CD8-positive, alpha-beta memory T cell (primary cell): ENCODE measurements around the gene MED13L. TPM values are rescaled to one million over a fixed set of nuclear protein-coding genes. Genes with fewer than 3 reads are reported as not detected.

Source experiments
- CTCF ChIA-PET: fragments of 350-600 bp; sonication (Branson Sonifier 250); formaldehyde crosslinking; loops from one replicate; lab custom pipeline; 2021; ENCODE audit warnings: antibody characterized with exemption; lab: Charles Lee
- POLR2A ChIA-PET: fragments of 350-600 bp; sonication (Branson Sonifier 250); formaldehyde crosslinking; loops from one replicate; lab custom pipeline; 2021; ENCODE audit warnings: antibody characterized with exemption; lab: Charles Lee
- DNase-seq, 5 donors: peaks; one replicate each; pipeline versions ENCODE4 v3.0.0 to v3.0.0-alpha.2; 2020 to 2022; ENCODE audit warnings: mixed read lengths in 1 of 5
- H3K27ac ChIP-seq: one replicate; pipeline ENCODE4 v1.7.0; 2013; ENCODE audit warnings: low read depth, mild to moderate bottlenecking, low read length, moderate library complexity
- H3K27me3 ChIP-seq: 2 replicates; pipeline ENCODE4 v1.7.0; 2013; ENCODE audit warnings: low read length, mild to moderate bottlenecking; ENCODE audit not compliant: insufficient read depth, poor library complexity, severe bottlenecking
- H3K36me3 ChIP-seq: 2 replicates; pipeline ENCODE4 v1.7.0; 2013; ENCODE audit warnings: mild to moderate bottlenecking, low read length, moderate library complexity; ENCODE audit not compliant: insufficient read depth
- H3K4me1 ChIP-seq: 2 replicates; pipeline ENCODE4 v1.7.0; 2013; ENCODE audit warnings: mild to moderate bottlenecking, low read length, moderate library complexity; ENCODE audit not compliant: insufficient read depth
- H3K4me3 ChIP-seq: 2 replicates; pipeline ENCODE4 v1.7.0; 2013; ENCODE audit warnings: mild to moderate bottlenecking, low read length
- H3K9me3 ChIP-seq: 2 replicates; pipeline ENCODE4 v1.7.0; 2013; ENCODE audit warnings: mild to moderate bottlenecking, low read length
- H3K27ac Mint-ChIP-seq, 8 donors: one replicate each; pipeline ENCODE4 v1.8.0; 2020 to 2021; ENCODE audit warnings: mixed read lengths in 8 of 8, mild to moderate bottlenecking in 6 of 8, inconsistent platforms in 3 of 8, moderate library complexity in 3 of 8
- H3K27me3 Mint-ChIP-seq, 2 donors: one replicate each; pipeline ENCODE4 v1.8.0; 2020 to 2021; ENCODE audit warnings: mixed read lengths in 2 of 2, mild to moderate bottlenecking in 1 of 2, moderate library complexity in 1 of 2
- H3K36me3 Mint-ChIP-seq, 3 donors: one replicate each; pipeline ENCODE4 v1.8.0; 2020 to 2021; ENCODE audit warnings: mixed read lengths in 3 of 3, inconsistent platforms in 1 of 3, mild to moderate bottlenecking in 1 of 3
- H3K4me1 Mint-ChIP-seq, 3 donors: one replicate each; pipeline ENCODE4 v1.8.0; 2020 to 2021; ENCODE audit warnings: mixed read lengths in 3 of 3, inconsistent platforms in 1 of 3, mild to moderate bottlenecking in 1 of 3
- H3K4me3 Mint-ChIP-seq, 7 donors: one replicate each; pipeline ENCODE4 v1.8.0; 2020 to 2021; ENCODE audit warnings: mixed read lengths in 7 of 7, mild to moderate bottlenecking in 6 of 7, moderate library complexity in 4 of 7, inconsistent platforms in 2 of 7
- H3K9me3 Mint-ChIP-seq, 5 donors: one replicate each; pipeline ENCODE4 v1.8.0; 2020 to 2022; ENCODE audit warnings: mixed read lengths in 5 of 5, mild to moderate bottlenecking in 3 of 5, moderate library complexity in 2 of 5, inconsistent platforms in 1 of 5
- polyA plus RNA-seq: library from polyadenylated mRNA; unstranded; fragments of 300-500 nt; fragmentation: Illumina TruSeq; gene quantifications from one replicate; pipeline ENCODE4 v1.2.3, GENCODE V29; 2021
- total RNA-seq, 2 experiments: library from RNA; stranded (reverse); gene quantifications; one replicate each; pipeline ENCODE4 v1.2.3, GENCODE V29; 2021

Gene MED13L
- total and polyA plus RNA-seq, 3 experiments from 2014 or later: 6.6 to 53.4 (median 49.7) TPM

DNA sequence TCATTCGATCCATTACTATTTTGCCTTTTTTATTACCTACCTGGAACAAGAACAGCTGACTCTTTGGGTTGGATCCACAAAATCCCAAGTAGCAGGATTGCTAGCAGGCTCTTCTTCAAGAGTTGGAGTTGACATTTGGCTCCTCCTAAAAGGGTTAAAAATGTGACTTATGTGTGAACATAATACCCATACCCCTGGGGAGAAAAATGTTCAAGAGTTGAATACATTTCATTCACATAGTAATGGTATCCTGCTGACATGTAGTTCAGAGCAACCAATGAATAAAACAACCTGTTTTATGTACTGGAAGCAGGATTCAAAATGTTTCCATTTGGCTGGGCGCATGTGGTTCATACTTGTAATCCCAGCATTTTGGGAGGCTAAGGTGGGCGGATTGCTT is 264.7 kb downstream of the MED13L start:
- ChIA-PET POLR2A (no interaction called here), CTCF (no interaction called here)
- H3K36me3 ChIP-seq: peaks cover 23% of the 10 kb centered on the region
- H3K4me3 ChIP-seq: no peak overlapping the region
- Mint-ChIP-seq H3K4me3 (no peak overlapping the region), H3K27ac (no peak overlapping the region), H3K9me3 (no peaks in the 10 kb centered on the region), H3K36me3 (peaks cover 15 to 89% (median 27%) of the 10 kb centered on the region in 3 donors), H3K4me1 (peaks cover 0 to 4% (median 4%) of the 10 kb centered on the region in 3 donors), H3K27me3 (no peaks in the 10 kb centered on the region)
- H3K9me3 ChIP-seq: no peaks in the 10 kb centered on the region
- H3K4me1 ChIP-seq: no peaks in the 10 kb centered on the region
- DNase-seq: no peak
- no peak overlapping the region for H3K27ac ChIP-seq
- H3K27me3 ChIP-seq: no peaks in the 10 kb centered on the region

DNA sequence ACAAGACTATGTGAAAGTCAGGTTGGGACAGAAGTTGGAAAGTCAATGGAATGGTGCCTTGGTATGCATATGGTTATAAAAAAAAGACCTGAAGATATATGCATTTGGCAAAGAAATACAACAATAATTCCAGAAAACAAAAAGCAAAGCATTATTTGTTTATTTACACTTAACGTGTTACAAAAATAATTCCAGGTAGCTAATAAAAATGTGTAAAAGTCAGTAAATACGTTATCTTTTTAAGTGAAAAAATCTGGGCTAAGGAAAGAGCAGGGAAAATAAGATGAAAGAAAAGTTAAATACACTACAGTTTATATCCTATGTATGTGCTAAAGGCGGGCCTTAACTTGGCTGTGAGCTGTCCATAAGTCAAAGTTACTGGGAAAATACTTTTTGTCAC is 266.3 kb downstream of the MED13L start:
- no peak for DNase-seq
- Mint-ChIP-seq H3K27ac (no peak overlapping the region), H3K9me3 (no peaks in the 10 kb centered on the region), H3K4me3 (no peak overlapping the region), H3K36me3 (peaks cover 15 to 88% (median 29%) of the 10 kb centered on the region in 3 donors), H3K27me3 (no peaks in the 10 kb centered on the region), H3K4me1 (no peaks in the 10 kb centered on the region)
- Histone ChIP-seq H3K27ac (no peak overlapping the region), H3K36me3 (peaks cover 33% of the 10 kb centered on the region), H3K27me3 (no peaks in the 10 kb centered on the region), H3K4me3 (no peak overlapping the region), H3K9me3 (no peaks in the 10 kb centered on the region), H3K4me1 (no peaks in the 10 kb centered on the region)
- POLR2A ChIA-PET: no interaction called here
- CTCF ChIA-PET: interaction anchor here (0.9 kb wide), 1 partner anchor 589 kb away, joined by 3 read pairs; no protein-coding TSS in a partner anchor

GRCh38 chr12:116010467-116010866 is 267.0 kb downstream of the MED13L start:
- POLR2A ChIA-PET: no interaction called here
- H3K27ac Mint-ChIP-seq: peak overlapping the region in 3 of 8 donors; percentile 26 to 47 (median 29)
- peaks cover 15 to 92% (median 34%) of the 10 kb centered on the region in 3 donors for H3K36me3 Mint-ChIP-seq
- Histone ChIP-seq H3K9me3 (no peaks in the 10 kb centered on the region), H3K4me1 (no peaks in the 10 kb centered on the region), H3K36me3 (peaks cover 34% of the 10 kb centered on the region), H3K27ac (no peak overlapping the region), H3K4me3 (no peak overlapping the region), H3K27me3 (no peaks in the 10 kb centered on the region)
- DNase-seq: no peak
- H3K4me3 Mint-ChIP-seq: no peak overlapping the region
- H3K4me1 Mint-ChIP-seq: no peaks in the 10 kb centered on the region
- CTCF ChIA-PET: interaction anchor here (1.0 kb wide), 1 partner anchor 13 kb away, joined by 3 read pairs; no protein-coding TSS in a partner anchor
- H3K27me3 Mint-ChIP-seq: no peaks in the 10 kb centered on the region
- no peaks in the 10 kb centered on the region for H3K9me3 Mint-ChIP-seq

DNA sequence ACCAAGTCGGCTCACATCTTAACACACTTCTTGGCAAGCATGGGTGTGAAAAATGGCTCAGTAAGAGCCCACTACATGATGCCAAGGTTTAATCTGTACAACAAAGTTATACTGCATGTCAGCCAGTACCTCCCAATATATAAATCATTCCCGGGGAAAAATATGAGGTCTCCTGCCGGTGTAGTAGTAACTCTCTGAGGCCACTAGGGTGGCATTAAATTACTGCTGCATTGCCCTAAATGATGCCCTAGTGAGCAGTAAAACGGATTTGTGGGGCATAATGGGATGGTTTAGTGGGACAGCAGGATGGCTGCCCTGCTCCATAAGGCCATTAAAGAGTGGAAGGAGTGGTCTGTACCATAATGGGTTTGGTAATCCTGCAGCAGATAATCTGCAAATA is 267.7 kb downstream of the MED13L start:
- Mint-ChIP-seq H3K27me3 (no peaks in the 10 kb centered on the region), H3K9me3 (no peaks in the 10 kb centered on the region), H3K4me3 (no peak overlapping the region), H3K4me1 (no peaks in the 10 kb centered on the region), H3K36me3 (peaks cover 11 to 92% (median 35%) of the 10 kb centered on the region in 3 donors), H3K27ac (peak overlapping the region in 1 of 8 donors; percentile 76)
- H3K4me3 ChIP-seq: no peak overlapping the region
- DNase-seq: no peak
- no peaks in the 10 kb centered on the region for H3K4me1 ChIP-seq
- H3K27me3 ChIP-seq: no peaks in the 10 kb centered on the region
- H3K27ac ChIP-seq: no peak overlapping the region
- H3K36me3 ChIP-seq: peaks cover 34% of the 10 kb centered on the region
- no peaks in the 10 kb centered on the region for H3K9me3 ChIP-seq
- CTCF ChIA-PET: interaction anchor here (1.0 kb wide), 1 partner anchor 12 kb away, joined by 3 read pairs; no protein-coding TSS in a partner anchor
- POLR2A ChIA-PET: no interaction called here

GRCh38 chr12:116006141-116006540 is 271.4 kb downstream of the MED13L start:
- Histone ChIP-seq H3K4me1 (no peaks in the 10 kb centered on the region), H3K27ac (no peak overlapping the region), H3K36me3 (peaks cover 26% of the 10 kb centered on the region), H3K27me3 (no peaks in the 10 kb centered on the region), H3K4me3 (no peak overlapping the region), H3K9me3 (no peaks in the 10 kb centered on the region)
- Mint-ChIP-seq H3K27ac (no peak overlapping the region), H3K4me1 (no peaks in the 10 kb centered on the region), H3K27me3 (no peaks in the 10 kb centered on the region), H3K36me3 (peaks cover 0 to 89% (median 30%) of the 10 kb centered on the region in 3 donors), H3K9me3 (no peaks in the 10 kb centered on the region), H3K4me3 (no peak overlapping the region)
- POLR2A ChIA-PET: no interaction called here
- CTCF ChIA-PET: no interaction called here
- DNase-seq: no peak

DNA sequence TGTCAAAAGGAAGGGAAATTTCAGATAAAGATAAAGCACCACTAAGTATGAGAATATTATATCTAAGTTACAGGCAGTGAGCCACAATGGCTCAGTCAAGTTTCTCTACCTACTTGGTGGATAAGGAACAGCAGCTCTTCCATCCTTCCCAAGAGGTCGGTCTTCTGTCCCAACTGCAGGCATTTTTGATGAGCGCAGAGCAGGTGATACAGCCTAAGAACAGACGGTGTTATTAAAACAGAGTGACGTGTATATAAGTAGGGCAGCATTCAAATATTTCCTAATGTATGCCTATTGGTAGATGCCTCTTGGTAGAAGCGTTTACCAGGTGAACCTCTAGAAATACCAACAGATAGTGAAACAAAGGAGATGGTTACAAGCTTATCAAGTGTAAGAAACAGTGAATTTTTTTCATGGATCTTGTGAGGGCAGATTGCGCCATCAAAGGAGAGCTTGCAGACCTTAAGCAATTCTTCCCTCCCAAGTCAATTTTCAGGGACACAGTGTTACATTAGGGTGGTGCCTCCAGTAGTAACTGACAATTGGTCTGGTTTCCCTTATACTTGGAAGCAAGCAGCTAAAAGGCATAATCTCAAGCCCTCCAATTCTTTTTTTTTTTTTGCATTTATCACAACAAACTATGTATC is 274.5 kb downstream of the MED13L start:
- POLR2A ChIA-PET: no interaction called here
- H3K27ac ChIP-seq: no peak overlapping the region
- no peak overlapping the region for H3K4me3 ChIP-seq
- H3K27me3 Mint-ChIP-seq: no peaks in the 10 kb centered on the region
- H3K27me3 ChIP-seq: no peaks in the 10 kb centered on the region
- H3K4me1 Mint-ChIP-seq: peaks cover 0 to 7% (median 0%) of the 10 kb centered on the region in 3 donors
- peak overlapping the region in 1 of 8 donors; percentile 26 for H3K27ac Mint-ChIP-seq
- no peak for DNase-seq
- H3K4me3 Mint-ChIP-seq: no peak overlapping the region
- peaks cover 12% of the 10 kb centered on the region for H3K36me3 ChIP-seq
- peaks cover 0 to 68% (median 18%) of the 10 kb centered on the region in 3 donors for H3K36me3 Mint-ChIP-seq
- CTCF ChIA-PET: interaction anchor here (1.1 kb wide), 1 partner anchor 12 kb away, joined by 3 read pairs; no protein-coding TSS in a partner anchor
- H3K9me3 Mint-ChIP-seq: no peaks in the 10 kb centered on the region
- H3K4me1 ChIP-seq: no peaks in the 10 kb centered on the region
- H3K9me3 ChIP-seq: no peaks in the 10 kb centered on the region

DNA sequence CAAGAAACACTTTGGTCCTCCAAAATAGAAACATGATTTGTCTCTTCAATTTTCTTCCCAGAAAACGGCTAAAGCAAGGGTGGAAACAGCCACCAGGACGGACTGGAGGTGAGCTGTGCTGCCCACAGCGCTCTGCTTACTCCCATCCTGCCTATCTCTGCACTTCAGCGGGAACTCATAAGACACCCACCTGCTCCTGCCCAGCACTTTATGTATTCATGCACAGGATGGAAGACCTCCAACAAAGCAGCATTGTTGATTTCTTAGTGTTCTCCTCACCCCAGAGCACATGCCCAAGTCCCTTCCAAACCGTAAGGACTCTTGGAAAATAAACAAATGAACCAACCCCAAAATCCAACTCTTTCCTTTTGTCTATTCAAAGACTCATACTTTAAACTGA is 277.2 kb downstream of the MED13L start:
- Mint-ChIP-seq H3K4me3 (no peak overlapping the region), H3K27ac (peak overlapping the region in 3 of 8 donors; percentile 9 to 77 (median 64)), H3K4me1 (peaks cover 0 to 7% (median 0%) of the 10 kb centered on the region in 3 donors), H3K9me3 (no peaks in the 10 kb centered on the region), H3K36me3 (peaks cover 0 to 61% (median 10%) of the 10 kb centered on the region in 3 donors), H3K27me3 (no peaks in the 10 kb centered on the region)
- ChIA-PET POLR2A (no interaction called here), CTCF (no interaction called here)
- Histone ChIP-seq H3K9me3 (no peaks in the 10 kb centered on the region), H3K27me3 (no peaks in the 10 kb centered on the region), H3K4me1 (no peaks in the 10 kb centered on the region), H3K27ac (no peak overlapping the region), H3K4me3 (no peak overlapping the region), H3K36me3 (peaks cover 14% of the 10 kb centered on the region)
- no peak for DNase-seq

DNA sequence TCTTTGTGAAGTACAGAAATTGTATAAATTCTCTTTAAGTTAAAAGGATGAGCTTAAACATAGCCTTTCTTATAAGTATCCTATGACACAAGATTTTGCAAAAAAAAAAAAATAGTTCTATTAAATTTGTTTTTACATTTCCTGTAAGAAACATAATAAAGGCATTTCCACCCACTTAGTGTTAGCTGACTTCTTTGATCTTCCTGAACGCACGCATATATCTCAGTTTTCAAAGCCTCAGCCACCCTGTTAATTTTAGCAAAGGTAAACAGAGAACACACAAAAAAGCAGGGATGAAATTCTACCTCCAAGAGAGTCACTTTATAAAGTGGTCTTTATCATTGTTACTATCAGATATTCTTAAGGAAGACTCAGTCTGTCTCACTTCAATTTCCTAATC is 277.9 kb downstream of the MED13L start:
- Histone ChIP-seq H3K27me3 (no peaks in the 10 kb centered on the region), H3K4me1 (no peaks in the 10 kb centered on the region), H3K27ac (no peak overlapping the region), H3K9me3 (no peaks in the 10 kb centered on the region), H3K36me3 (peaks cover 14% of the 10 kb centered on the region), H3K4me3 (no peak overlapping the region)
- CTCF ChIA-PET: interaction anchor here (0.8 to 1.5 kb wide), 4 partner anchors 236 to 709 kb away, joined by 3 to 10 read pairs (median 3); no protein-coding TSS in a partner anchor
- Mint-ChIP-seq H3K27me3 (no peaks in the 10 kb centered on the region), H3K4me1 (peaks cover 0 to 7% (median 0%) of the 10 kb centered on the region in 3 donors), H3K4me3 (no peak overlapping the region), H3K9me3 (no peaks in the 10 kb centered on the region), H3K36me3 (peaks cover 0 to 61% (median 13%) of the 10 kb centered on the region in 3 donors), H3K27ac (no peak overlapping the region)
- no peak for DNase-seq
- POLR2A ChIA-PET: no interaction called here
